Measurements from ENCODE around the gene EXOG. TPM values are rescaled to one million over a fixed set of nuclear protein-coding genes. Genes with fewer than 3 reads are reported as not detected.

The EXOG gene, protein sequence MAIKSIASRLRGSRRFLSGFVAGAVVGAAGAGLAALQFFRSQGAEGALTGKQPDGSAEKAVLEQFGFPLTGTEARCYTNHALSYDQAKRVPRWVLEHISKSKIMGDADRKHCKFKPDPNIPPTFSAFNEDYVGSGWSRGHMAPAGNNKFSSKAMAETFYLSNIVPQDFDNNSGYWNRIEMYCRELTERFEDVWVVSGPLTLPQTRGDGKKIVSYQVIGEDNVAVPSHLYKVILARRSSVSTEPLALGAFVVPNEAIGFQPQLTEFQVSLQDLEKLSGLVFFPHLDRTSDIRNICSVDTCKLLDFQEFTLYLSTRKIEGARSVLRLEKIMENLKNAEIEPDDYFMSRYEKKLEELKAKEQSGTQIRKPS
- 10 to 100 TPM; 11.7 to 16.2 (median 14.1) TPM for polyA plus RNA-seq (ENCODE audit: insufficient read length in 4 of 4)

DNA sequence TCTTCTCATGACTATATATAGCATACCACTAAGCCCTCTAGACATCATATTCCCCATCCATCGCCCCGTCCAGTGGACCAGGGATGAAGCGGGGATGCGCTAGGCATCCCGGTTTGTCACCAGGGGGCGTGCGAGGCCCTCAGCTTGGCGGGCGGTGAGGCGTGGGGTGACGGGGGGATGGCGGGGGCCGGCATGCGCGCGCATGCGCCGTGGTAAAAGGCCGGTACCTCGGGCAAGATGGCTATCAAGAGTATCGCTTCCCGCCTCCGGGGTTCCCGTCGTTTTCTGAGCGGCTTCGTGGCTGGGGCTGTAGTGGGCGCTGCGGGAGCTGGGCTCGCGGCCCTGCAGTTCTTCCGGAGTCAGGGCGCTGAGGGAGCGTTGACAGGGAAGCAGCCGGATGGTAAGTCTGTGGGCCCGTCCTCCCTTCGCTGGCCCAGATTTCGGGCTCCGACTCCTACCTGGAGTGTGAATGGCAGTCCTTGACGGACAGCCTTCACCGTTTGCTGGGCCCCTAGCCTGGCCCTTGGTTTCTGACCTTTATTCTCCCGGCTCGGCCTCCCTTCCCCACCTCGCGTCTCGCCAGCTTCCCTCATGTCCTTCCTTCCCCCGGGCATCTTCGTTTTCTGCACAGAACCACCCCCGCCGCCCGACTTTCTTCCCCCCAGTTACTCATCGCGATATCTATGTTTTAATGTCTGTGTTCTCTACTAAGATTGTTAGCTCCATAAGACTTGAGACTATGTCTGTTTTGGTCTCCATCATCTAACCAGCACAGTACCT is at the start of gene EXOG:
Gene EXOG (plus strand): TSS at position 210 of the 780 bp plus-strand sequence. CDS start 28 bp downstream, at position 238.
- peak; percentile 78 to 87 (median 82) for DNase-seq (ENCODE audit: low read depth in 4 of 4, low spot score in 3 of 4)

DNA sequence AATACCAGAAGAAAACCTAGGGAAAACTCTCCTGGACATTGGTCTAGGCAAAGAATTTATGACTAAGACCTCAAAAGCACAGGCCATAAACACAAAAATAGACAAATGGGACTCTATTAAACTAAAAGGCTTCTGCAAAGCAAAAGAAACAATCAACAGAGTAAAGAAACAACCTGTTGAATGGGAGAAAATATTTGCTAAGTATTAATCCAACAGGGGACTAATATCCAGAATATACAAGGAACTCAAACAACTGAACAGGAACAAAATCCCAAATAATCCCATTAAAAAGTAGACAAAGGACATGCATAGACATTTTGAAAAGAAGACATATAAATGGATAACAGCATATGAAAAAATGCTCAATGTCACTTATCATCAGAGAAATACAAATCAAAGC is 49.3 kb upstream of the EXOG start:
- no peak for DNase-seq (ENCODE audit: low read depth in 4 of 4, low spot score in 3 of 4)

DNA sequence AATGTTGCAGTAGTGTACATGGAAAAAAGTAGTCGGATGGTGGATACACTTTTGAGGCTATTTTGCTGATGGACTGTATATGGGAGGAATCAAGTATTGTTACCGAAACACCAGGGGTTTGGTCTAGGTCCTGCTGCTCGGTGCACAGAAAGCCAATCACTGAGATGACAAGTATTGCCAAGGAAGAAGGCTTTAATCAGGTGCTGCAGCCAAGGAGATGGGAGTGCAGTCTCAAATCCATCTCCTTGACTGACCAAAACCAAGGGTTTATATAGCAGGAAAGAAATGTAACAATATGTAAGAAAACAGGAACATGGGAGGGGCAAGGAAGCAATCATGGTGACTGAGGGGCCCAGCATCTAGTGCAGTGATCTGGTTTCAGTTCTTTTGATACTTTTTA is 45.3 kb upstream of the EXOG start:
- DNase-seq (ENCODE audit: low read depth in 4 of 4, low spot score in 3 of 4) = no peak

DNA sequence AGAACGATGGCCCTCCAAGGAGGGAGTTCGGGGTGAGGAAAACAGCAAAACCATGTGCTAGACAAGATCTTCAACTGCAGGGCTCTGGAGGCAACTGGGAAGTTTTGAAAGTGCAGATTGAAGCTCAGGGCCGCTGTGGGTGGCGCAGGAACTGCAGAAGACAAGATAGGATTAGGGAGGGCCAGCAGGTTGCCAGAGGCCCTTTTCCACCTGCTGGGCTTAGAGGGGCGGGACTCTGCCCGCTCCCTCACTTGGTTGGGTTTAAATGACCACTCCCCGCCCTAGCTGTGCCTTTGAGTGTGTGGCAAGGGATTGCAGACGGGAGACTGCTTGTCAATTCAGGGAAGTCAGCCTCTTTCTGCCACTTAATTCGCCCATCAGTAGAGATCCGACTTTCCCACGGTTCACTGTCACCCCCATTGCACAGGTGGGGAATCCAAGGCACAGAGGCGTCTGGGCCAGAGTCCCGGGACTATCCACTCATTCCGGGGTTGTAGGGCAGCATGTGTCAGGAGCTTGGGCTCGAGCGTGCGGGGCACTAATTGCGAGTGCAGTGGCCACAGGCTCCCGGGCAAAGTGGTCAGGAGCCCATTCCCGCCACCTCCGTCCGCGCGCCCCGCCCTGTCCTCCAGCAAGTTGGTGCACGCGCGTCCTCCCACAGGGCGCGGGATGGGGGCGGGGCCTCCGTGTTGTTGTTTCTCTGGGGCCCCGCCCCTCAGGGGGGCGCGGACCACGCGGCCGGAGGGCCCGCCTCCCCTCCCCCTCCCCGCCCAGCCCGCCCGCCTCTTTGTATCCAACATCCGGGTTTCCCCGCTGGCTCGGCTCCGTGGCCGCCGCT is 42.8 kb upstream of the EXOG start, which contains the start of gene ACVR2B:
Gene ACVR2B (plus strand): TSS at position 816 of the 838 bp plus-strand sequence. CDS start 433 bp downstream, outside the sequence.
- peak; percentile 70 to 83 (median 76) for DNase-seq (ENCODE audit: low read depth in 4 of 4, low spot score in 3 of 4)

DNA sequence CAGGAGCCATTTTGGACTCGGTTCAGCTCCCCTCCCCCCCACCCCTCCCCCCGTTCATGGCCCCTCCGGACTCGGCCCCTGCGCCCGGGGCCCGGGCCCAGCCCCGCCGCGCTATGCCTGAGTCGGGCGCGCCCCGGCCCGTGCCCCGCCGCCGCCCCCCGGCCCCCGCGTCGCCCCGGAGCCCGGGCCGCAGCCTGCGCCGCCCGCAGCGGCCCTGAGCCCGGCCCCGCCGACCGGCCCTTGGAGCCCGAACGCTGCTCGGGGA is 42.3 kb upstream of the EXOG start:
- DNase-seq (ENCODE audit: low read depth in 4 of 4, low spot score in 3 of 4) = no peak

DNA sequence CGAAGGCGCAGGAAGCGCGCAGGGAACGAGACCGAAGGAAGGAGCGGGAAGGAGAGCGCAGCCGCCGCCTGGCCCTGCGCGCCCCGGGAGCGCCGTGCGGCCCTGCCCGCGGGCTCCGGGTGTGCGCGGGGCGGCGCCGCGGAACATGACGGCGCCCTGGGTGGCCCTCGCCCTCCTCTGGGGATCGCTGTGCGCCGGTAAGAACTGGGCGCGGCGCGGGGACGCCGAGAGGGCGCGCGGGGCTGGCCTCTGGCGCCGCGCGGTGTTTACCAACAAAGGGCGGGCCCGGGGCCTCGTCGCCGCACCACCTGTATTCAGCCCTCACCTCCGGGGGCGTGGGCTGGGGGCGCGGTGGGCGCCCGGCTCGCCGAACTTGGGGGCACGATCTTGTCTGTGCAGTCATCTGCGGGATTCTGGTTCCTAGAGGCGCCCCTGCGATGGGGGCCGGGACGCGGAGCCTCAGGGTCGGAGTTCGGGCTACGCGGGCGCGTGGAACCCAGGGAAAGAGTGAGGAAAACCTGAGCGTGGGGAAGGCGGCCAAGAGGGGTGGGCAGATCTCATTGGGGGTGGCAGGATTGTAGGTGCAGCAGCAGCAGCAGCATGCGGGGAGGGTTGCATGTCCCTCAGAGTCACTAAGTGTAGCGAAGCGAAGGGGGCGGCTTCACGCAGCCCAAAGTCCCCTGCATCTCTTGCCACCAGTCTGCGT is 41.8 kb upstream of the EXOG start:
- peak in 1 of 4 donors; percentile 32 for DNase-seq (ENCODE audit: low read depth in 4 of 4, low spot score in 3 of 4)

DNA sequence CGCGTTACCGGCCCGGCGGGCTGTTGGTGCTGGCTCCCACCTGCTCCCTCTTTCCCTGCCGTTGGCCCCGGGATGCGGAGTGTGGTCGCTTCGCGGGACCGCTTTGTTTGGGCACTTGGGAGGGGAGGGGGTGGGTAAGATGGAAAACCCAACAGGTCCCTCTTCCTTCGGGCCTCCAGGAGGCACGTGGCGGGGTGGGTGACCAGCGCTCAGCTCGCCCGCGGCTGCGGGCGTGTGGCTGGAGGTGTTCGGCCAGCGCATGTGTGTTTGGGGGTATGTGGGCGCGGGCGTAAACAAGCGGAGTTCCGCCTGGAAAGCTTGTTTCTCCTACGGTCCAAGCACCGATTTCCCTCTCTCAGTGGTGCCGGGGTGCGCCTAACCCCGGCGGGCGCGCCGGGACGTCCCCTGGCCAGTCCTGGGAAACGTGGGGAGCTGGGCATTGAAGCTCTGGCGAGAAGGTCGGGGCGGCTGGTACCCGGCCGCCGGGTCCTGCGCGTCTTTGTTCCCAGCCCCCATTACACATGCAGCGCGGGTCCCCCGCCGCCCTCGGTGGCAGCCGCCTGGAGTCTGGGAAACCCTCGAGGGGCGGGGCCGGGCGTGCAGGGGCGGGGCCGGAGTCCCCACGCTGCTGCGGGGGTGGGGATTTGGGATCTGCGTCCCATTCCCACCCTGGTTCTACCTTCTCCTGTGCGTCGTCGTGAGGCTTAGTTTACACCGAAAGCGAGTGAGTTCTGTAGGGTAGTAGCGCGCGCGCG is 41.1 kb upstream of the EXOG start:
- peak in 2 of 4 donors; percentile 53 to 79 for DNase-seq (ENCODE audit: low read depth in 4 of 4, low spot score in 3 of 4)

DNA sequence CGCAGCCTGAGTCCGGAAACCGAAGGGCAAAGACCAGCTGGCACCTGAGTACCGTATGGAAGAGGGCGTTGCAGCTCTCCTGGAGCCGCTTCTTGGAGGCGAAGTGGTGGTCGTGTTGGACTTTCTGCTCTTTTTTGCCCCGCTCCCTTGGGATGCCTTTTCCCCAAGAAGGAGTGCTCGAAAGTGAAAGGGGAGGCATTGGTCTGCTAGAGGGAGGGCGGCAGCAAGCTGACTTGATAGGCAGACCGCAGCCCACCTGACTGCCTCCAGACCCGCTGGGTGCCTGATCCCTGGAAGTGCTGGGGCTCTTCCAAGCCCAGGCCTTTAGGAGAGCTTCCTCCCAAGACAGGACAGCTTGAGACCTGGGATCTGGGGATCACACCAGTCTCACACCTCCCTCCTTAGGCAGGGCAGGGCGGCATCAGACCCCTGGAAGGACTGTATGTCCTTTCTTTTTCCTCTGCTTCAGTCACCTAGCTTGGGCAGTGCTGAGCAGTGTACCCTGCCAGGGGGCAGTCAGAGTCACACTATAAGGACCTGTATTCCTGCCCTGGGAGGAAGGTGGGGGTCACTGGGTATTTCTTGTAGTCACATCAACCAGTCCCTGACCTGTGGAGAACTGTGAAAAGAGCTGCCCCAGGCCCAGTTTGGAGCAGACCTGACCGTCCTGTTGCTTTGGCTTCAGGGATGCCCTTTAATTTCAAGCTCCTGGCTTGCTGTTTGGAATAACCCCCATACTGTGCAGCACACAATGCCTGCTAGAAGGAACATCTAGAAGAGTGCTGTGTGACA is 40.3 kb upstream of the EXOG start:
- no peak for DNase-seq (ENCODE audit: low read depth in 4 of 4, low spot score in 3 of 4)

DNA sequence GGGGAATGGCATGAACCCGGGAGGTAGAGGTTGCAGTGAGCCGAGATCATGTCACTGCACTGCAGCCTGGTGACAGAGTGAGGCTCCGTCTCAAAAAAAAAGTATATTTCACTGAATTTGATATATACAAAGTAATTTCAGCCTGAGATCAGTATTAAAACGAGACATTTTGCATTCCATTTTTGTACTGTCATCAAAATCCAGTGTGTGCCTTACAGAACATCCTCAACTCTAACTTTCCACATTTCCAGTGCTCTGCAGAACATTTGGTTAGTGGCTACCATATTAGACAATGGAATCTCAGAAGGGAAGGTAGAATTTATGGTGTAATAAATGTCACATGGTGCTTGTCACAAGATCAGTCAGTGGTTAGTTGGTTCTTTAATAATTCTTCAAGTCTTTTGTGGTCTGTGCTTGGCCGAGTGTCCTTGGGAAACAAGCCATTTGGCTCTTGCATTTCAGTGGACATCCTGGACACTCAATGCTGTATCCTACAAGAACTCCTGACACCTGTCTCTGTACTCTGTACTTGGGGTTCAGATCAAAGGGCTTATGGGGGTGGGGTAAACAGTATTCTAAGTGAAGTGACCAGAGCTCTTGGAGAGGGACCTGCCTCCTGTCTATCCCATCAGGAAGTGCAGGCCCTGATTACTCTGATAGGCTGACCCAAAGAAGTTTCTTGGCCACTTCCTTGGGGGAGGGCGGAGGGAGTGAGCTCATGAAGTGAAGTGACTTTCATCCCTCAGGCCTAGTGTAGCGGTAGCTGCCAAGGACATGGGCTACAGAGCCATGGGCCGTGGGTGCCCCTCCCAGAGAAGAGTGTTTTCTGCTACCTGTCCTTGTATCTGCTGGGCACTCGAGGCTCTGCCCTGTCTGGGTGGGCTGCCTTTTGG is 38.8 kb upstream of the EXOG start:
- DNase-seq (ENCODE audit: low read depth in 4 of 4, low spot score in 3 of 4) = no peak

DNA sequence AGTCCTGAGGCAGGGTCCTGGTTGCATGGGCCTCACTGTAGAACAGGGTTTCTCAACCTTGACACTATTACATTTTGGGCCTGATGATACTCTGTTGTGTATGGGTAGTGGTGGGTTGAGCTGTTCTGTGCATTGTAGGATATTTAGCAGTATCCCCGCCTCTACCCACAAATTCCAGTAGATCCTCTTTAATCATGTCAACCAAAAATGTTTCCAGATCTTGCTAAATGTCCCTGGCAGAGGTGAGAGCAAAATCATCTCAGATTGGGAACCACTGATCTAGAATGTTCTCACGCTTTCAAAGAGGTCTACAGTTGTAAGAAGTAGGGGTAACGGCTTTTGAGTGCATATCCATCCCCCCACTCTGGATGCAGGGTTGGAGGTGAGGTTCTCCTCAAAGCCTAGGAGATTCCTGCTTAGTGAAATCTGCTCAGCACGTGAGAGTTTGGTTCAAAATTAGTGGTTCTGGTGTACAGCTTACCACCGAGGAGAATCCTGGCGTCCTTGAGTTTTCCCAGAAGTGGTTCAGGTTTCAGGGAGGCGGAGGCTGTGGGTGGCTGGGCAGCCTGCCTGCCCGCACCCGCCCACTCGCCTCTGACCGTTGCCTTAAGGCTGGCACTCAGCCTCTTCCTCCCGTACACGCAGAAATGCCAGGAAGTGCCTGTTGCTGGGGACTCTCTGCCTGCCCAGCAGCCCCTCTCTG is 37.2 kb upstream of the EXOG start:
- peak in 1 of 4 donors; percentile 12 for DNase-seq (ENCODE audit: low read depth in 4 of 4, low spot score in 3 of 4)

DNA sequence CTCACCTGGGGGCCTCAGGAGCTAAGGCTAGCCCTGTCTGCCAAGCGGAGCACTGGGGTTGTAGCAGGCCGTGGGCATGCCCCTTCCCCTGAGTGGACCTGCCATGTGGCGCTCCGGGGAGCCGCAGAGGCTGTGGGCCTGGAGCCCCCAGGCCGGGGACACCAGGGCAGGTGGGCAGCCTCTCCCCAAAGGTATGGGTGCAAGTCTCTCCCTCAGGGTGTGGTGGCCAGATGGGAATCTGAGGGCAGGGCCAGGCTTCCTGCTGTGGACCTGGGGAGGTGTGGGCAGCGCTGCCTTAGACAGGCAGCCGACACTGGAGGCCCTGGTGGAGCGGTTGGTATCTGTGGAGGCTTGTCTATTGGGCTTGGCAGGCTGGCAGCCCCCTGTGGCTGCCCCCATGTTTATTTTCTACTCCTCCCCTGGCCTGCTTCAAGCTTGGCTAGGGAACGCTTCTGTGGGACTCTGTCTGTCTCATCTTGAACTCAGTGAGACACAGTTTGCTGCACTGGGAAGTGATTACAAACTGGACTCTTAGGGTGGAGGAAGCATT is 36.6 kb upstream of the EXOG start:
- no peak for DNase-seq (ENCODE audit: low read depth in 4 of 4, low spot score in 3 of 4)

DNA sequence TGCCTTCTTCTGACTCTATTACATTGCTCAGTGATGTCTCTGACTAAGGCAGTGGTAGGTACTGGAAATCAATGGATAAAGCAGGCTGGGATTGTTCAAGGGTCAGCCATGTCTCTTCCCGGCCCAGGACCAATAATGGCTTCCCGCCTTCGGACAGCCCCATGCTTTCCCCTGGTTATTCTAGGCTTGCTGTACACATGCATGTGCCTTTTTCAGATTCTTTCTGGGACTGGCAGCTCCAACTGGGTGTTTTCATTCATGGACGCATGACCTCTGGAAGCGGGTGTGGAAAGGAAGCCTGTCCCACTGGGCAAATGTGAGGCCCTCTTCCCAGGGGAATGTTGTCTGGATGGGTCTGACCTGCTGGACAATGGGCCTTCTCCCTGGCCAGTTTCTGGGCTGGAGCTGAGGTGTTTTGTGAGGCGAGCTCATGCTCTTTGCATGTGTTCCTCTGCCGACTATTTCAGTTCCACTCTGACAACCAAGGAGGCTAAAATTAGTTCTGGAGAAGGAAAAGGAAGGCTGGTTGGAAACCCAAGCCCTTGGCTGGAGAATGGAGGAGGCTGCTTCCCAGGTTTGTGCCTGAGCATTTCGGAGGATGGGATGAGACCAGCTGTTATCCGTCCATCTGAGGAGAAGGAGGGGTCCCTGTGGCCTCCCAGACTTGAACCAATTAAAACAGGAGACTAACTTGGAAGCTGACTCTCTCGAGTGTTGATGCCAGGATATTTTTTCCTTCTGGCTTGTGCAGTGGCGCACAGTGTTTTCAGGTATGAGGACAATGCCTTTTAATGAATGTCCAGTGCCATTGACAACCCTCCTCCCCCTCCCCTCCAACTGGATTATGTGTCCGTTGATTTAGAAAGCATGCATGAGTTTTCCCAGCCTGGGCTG is 35.5 kb upstream of the EXOG start:
- peak in 1 of 4 donors; percentile 8 for DNase-seq (ENCODE audit: low read depth in 4 of 4, low spot score in 3 of 4)

DNA sequence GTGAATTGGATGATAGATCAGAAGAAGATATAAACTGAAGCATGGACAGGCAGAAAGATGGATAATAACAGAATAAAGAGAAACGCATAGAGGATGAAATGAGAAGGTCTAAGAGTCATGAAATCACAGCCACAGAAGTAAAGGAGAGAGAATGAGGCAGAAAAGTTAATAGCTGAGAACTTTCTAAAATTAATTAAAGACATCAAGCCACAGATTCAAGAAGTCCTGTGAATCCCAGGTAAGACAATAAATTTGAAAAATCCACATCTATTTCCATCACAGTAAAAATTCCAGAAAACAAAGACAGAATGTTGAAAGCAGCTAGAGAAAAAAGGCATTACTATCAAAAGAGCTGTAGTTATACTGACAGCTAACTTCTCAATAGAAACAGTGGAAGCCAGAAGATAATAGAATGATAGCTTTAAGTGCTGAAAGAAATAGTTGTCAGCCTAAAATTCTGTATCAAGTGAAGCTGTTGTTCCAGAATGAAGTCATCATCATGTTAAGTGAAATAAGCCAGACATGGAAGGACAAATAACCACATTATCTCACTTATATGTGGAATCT is 30.5 kb upstream of the EXOG start:
- DNase-seq (ENCODE audit: low read depth in 4 of 4, low spot score in 3 of 4) = no peak

DNA sequence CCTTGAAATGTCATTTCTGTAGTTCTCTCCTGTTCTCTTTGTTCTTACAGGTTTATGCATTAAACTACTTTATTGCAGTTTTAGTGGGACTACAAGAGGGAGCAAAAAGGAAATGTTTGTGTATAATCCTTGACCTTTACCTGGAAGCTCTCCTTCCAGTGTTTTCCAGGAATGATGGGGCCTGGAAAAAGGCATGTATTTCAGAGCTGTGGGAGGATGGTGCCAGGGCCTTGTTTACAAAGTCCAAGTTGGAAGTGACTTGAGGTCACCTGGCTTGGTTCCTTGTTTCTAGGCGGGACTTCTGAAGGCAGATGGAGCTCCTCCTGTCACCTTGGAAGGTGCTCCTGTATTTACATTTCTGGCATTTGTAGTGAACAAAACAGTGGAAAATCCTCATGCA is 27.4 kb upstream of the EXOG start:
- no peak for DNase-seq (ENCODE audit: low read depth in 4 of 4, low spot score in 3 of 4)

DNA sequence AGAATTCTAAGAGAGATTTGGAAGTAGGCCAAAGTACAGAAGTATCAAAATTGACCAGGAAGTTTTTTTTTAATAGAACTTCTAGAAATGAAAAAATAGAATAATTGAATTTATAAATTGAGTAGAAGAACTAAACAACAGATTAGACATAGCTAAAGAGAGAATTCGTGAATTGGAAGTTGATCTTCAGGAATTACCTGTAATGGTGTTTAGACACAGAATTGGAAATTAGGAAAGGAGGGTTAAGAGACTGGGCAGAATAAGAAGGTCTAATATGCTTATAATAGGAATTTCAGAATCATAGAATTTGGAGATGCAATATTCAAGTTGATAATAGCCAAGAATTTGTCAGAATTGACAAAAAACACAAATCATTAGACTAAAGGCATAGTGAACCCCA is 26.3 kb upstream of the EXOG start:
- DNase-seq (ENCODE audit: low read depth in 4 of 4, low spot score in 3 of 4) = no peak

Data from right renal pelvis (tissue), 4 donors.